H1 (cell line): ENCODE data around the gene GPC1. TPM values are rescaled to one million over a fixed set of nuclear protein-coding genes. Genes with fewer than 3 reads are reported as not detected.

Experiments
- CHD1 ChIP-seq: IDR thresholded peaks from 2 replicates; pipeline ENCODE4 v1.6.1; 2012; ENCODE audit warnings: low read depth, low read length, improper control_type of control experiment
- CHD7 ChIP-seq: fragments of 300-600 bp; sonication (generic); IDR thresholded peaks from 2 replicates; pipeline ENCODE4 v1.7.1; 2012; ENCODE audit warnings: low read length, moderate library complexity, mild to moderate bottlenecking, inconsistent platforms; ENCODE audit not compliant: insufficient replicate concordance
- EZH2 ChIP-seq: fragments of 200-600 bp; sonication (generic); IDR thresholded peaks from 2 replicates; pipeline ENCODE4 v1.7.1; 2012; ENCODE audit warnings: low read depth, mild to moderate bottlenecking, moderate library complexity, low read length, inconsistent platforms; ENCODE audit not compliant: severe bottlenecking
- POU5F1 ChIP-seq: IDR thresholded peaks from 2 replicates; pipeline ENCODE4 v1.6.1; 2011; ENCODE audit warnings: low read depth, mild to moderate bottlenecking, low read length, moderate library complexity
- RAD21 ChIP-seq, 2 experiments: IDR thresholded peaks in 1 of 2; conservative IDR thresholded peaks in 1 of 2; 2 replicates each; pipeline ENCODE4 v1.6.1; 2011; ENCODE audit warnings: low read depth in 2 of 2, low read length in 2 of 2, improper control_type of control experiment in 1 of 2, inconsistent platforms in 1 of 2, mild to moderate bottlenecking in 1 of 2, moderate library complexity in 1 of 2
- RFX5 ChIP-seq: IDR thresholded peaks from 2 replicates; pipeline ENCODE4 v1.6.1; 2011; ENCODE audit warnings: low read depth, low read length, improper control_type of control experiment, borderline replicate concordance
- TCF12 ChIP-seq: IDR thresholded peaks from 2 replicates; pipeline ENCODE4 v1.6.1; 2011; ENCODE audit warnings: low read depth, mild to moderate bottlenecking, low read length
- polyA plus RNA-seq, 7 experiments: library from polyadenylated mRNA; depleted of rRNA in 3 of 7; stranded (reverse) in 5 of 7; unstranded in 2 of 7; fragments of >200 nt in 5 of 7; fragments of 200-250 nt in 2 of 7; gene quantifications; 1 replicate in 5 of 7; 2 replicates in 1 of 7; 4 replicates in 1 of 7; pipeline versions ENCODE4 v1.2.1 to v1.2.3, GENCODE V29; 2011 to 2013; ENCODE audit warnings: missing spikeins in 2 of 7, mixed read lengths in 2 of 7
- total RNA-seq: library from RNA; stranded (reverse); fragmentation: NEBNext Ultra II Directional; extraction: Animal tissue kit (Norgen Biotek cat#: 25700); gene quantifications from 2 replicates; pipeline ENCODE4 v1.2.1, GENCODE V29; 2021

Gene GPC1
- total and polyA plus RNA-seq, 2 of the 8 experiments (the other 6 are each of a cell fraction or from before 2014, with no cell fraction given), result 21.9 to 28.3 TPM

- TF ChIP-seq POU5F1, result no peak
- no peak for TF ChIP-seq CHD7
- TF ChIP-seq RAD21 (IDR thresholded peaks at IDR 0.05 in 1 of 2, conservative IDR thresholded peaks at IDR 0.05 in 1 of 2; ENCODE audit: low read depth in 2 of 2, low read length in 2 of 2), result peak in 1 of 2 experiments; percentile 16; a peak in 1 of 4 replicates
- TF ChIP-seq EZH2, result no peak
- no peak for TF ChIP-seq TCF12
- no peak for TF ChIP-seq RFX5
- TF ChIP-seq CHD1, result no peak
- TF ChIP-seq, all 59 proteins: peak for 2
Measured at GRCh38 chr2:240424341-240425235, 10.9 kb upstream of the GPC1 start (continued).
